LNCAP (cell line): ENCODE results near the gene CTBP2.
A peak's percentile ranks its signal among the peaks of the same experiment; 100 is the strongest.

Source experiments
- TF ChIP-seq, protein P1 (sequence below): fragments of 450-650 bp; IDR thresholded peaks from 2 replicates; pipeline ENCODE4 v1.5.1; 2017; ENCODE audit warnings: mild to moderate bottlenecking

The CTBP2 gene

DNA sequence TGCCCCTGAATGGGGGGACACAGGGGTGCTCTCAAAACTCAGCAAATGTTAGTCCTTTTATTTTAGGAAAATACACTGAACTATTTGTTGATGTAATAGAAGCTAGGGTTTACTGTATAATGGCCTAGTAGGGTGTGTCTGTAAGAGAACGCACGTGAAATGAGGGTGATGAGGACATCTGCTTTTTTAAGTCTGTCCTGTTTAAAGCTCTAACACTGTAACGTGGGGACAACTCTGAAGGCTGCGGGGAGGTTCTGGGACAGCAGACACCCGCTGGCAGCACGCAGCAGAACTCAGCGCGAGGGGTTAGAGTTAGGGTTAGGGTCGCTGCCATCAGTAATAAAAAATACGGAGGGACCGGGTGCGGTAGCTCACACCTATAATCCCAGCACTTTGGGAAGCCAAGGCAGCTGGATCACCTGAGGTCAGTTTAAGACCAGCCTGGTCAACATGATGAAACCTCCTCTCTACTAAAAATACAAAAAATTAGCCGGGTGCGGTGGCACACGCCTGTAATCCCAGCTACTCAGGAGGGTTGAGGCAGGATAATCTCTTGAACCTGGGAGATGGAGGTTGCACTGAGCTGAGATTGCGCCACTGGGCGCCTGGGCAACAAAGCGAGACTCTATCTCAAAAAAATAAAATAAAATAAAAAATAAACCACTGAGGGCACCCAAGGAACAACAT, 98.0 kb downstream of the CTBP2 start:
- TF ChIP-seq, protein P1, sequence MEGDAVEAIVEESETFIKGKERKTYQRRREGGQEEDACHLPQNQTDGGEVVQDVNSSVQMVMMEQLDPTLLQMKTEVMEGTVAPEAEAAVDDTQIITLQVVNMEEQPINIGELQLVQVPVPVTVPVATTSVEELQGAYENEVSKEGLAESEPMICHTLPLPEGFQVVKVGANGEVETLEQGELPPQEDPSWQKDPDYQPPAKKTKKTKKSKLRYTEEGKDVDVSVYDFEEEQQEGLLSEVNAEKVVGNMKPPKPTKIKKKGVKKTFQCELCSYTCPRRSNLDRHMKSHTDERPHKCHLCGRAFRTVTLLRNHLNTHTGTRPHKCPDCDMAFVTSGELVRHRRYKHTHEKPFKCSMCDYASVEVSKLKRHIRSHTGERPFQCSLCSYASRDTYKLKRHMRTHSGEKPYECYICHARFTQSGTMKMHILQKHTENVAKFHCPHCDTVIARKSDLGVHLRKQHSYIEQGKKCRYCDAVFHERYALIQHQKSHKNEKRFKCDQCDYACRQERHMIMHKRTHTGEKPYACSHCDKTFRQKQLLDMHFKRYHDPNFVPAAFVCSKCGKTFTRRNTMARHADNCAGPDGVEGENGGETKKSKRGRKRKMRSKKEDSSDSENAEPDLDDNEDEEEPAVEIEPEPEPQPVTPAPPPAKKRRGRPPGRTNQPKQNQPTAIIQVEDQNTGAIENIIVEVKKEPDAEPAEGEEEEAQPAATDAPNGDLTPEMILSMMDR, result no peak

DNA sequence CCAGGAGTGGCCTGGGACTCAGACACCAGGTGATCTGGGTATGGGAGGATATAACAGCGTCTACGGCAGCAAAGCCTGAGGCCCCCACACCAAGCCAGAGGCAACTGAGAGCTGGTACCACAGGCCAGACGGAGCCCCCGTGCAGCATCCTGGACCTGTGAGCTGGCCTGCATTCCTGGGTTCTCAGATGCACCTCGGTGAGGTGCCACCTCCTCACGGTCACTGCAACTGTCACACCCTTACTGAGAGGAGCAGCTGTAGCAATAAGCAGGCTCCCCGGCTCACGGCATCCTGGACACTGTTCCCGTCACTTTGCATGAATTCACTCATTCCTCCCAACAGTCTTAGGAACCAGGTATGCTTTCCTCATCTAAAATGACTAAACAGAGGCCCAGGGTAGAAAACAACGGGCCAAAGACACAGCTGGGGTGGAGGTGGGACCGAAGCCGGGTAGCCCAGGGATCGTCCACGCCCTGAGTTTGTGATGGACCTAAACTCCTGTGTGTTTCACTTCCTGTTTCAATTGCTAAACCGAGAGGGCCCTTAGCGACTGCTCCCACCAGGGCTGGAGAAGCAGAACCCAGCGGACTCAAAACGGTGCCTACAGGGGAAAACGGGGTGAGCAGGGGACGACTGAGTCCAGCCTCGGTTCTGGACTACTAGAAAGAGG, 98.7 kb downstream of the CTBP2 start:
- TF ChIP-seq, protein P1, result no peak

DNA sequence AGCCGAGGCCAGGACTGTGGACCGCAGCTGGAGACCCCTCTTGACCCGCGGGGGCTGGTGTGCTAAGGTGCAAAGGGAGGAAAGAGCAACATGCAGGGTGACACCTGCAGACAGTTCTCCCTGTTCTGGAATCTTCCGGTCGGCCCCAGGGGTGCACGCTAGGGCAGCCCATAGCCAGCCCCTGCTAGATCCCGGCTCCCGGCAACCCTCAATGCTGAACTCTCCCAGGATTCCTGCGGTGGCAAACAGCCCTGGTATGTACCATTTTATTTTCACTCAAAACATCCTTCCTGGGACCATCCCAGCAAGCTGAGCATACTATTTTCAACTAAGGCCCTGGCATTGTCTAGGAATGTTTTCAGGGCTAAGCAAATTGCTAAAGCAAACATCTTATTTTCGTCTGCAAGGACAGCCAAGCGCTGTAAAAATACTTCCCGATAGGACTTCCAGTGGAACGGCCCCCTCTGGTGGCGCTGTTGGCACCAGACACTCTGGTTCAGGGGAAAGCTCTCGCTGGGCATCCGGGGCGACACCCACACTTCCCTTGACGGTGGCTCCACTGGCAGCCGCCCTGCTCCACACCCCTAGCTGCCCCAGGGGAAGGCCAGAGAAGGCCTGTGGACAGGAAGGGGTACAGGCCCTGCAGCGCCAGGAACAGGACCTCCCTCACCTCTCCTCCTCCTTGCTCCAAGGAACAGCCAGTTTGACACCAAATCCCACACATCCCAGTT, 99.4 kb downstream of the CTBP2 start:
- TF ChIP-seq, protein P1, result peak; percentile 94

DNA sequence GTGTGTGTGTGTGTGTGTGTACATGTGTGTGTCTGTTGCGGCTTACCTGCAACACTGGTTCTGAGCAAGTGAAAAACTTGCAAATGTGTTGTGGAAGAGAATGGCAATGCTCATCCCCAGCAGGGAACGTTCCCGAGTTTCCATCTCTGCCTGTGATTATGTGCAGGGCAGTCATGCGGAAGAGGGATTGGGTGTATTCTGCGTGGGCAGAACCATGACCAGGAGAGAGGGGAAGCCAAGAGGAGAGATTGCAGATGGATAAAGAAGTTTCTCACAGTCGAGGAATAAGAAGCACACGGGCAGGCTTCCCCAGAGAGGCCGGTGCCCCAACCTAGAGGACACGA, 99.9 kb downstream of the CTBP2 start:
- TF ChIP-seq, protein P1, result no peak

DNA sequence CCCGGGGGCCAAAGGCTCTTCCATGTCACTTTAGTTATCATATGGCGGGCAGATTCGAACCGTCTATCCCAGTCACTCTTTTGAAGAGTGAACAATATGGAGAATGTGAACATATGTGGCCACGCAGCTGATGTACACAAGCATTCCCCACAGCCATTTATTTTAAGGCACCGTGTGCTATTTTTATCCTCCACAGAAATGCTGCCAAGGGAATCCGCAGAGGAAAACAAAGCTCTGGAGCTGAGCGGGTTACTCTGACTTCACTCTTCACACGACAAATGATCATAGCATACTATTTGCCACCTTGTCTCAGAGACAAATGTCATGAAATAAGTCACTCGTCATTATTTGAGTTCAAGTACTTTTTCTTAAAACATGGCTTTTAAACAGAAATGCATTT, 100.3 kb downstream of the CTBP2 start:
- TF ChIP-seq, protein P1, result no peak

DNA sequence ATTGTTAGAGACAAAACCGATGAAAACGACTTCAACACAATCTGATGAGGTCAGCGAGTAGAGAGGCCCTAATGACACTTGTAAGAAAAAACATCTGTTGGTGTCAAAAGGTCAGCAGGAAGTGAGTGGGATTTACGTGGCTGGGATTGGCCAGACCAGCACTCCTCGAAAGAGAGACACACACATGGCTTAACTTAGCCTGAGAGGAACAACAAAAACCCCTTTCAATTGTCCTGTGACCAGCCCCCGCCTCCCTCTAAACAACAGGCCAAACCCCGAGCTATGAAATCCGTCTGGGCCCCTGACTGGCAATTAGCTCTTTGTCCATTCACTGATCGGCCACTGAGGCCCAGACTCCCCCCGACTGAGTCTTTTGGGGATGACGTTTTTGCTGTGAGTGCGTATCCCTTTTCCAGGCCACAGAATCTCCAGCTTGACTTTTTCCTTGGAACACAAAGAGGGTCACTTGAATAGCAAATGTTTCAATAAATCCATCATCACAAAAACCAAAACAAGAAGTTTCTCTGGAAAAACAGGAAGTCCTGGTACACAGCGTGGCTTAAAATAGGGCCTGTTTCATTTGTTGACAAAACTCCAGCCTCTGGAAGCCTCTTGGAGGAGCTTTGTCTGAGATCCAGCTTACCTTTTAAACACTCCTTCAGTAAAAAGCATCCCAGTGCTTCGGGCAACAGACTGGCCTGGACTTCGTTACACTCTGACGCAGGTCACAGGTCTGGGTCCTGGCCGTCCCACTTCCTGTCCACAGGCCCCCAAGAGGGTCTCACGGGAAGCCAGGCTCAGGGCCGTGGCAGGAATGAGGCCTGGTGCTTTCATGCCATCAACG, 103.0 kb downstream of the CTBP2 start:
- TF ChIP-seq, protein P1, result no peak
